ENCODE data around the gene HCFC1. TPM values are rescaled to one million over a fixed set of nuclear protein-coding genes. Genes with fewer than 3 reads are reported as not detected.

Gene HCFC1
- total and polyA plus RNA-seq, 9 of the 15 experiments (the other 6 are each of a cell fraction or from before 2014, with no cell fraction given): 2.8 to 133 (median 17.1) TPM

DNA sequence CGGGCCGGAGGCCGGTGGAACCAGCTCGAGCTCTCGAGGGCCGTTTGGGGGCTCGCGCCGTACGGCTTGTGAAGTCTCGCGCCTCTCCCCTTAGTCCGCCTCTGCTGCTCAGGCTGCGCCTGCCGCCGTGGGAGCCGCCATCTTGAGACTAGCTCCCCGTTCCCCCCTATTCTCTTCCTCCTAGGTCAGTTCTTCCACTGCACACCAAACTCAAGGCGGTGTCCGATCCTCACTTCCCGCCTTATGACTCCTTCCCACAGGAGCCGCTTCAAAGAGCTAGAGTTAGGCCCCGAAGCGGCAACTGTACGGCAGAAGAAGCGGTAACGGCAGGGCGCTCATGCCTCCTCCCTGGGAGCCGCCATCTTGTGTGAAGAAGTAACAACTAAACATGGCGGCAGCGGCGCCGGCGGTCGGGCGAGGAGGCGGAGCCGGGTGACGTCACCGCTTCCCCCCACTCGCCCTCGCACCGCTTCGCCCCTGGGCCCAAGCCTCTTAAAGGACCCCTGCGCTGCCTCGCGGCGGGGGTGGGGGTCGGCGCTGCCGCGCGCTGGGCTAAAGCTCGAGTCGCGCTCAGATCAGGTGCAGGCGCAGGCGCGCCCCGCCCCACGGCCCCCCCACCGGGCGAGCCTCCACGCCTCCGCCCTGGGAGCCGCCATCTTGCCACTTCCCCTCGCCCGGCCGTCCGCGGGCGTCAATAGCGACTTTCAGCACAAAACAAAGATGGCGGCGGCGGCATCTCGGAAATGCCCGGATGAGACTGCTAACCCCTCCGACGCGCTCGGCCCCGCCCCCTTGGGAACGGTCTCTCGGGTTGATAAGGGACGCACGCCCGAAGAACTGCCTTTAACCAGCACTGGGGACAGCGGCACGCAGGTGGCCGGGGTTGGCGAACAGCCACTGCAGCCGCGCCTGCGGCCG is at the start of gene HCFC1 (continued):
- TF ChIP-seq E2F3 (CRISPR knock-in tag; IDR thresholded peaks at IDR 0.05) (peak; percentile 68; the same call in 1 of the 2 replicates), KLF1 (tag; IDR thresholded peaks at IDR 0.05) (0 out of 2 replicates have a peak, but pooled peaks have one; percentile 19), TAF9B (IDR thresholded peaks at IDR 0.05; ENCODE audit: partially characterized antibody) (peak; percentile 83), FOXK2 (conservative IDR thresholded peaks at IDR 0.05 in 1 of 2, IDR thresholded peaks at IDR 0.05 in 1 of 2; ENCODE audit: low read depth in 2 of 2) (peak in 1 of 2 experiments; percentile 77; a peak in 3 of 4 replicates), ARNT (IDR thresholded peaks at IDR 0.05) (0 out of 4 replicates have a peak, but pooled peaks of 1 of the 2 experiments have one; percentile 15), ZBTB7A (IDR thresholded peaks at IDR 0.05; ENCODE audit: borderline replicate concordance, control insufficient read depth, low read depth, low read length) (peak; percentile 92), ELF1 (tag; IDR thresholded peaks at IDR 0.05) (peak; percentile 58; the same call in 1 of the 2 replicates), RERE (CRISPR knock-in tag; IDR thresholded peaks at IDR 0.05; ENCODE audit: borderline replicate concordance) (0 out of 2 replicates have a peak, but pooled peaks have one; percentile 60), MYNN (IDR thresholded peaks at IDR 0.05) (no peak), MYNN (CRISPR knock-in tag; IDR thresholded peaks at IDR 0.05) (no peak), GATAD2B (IDR thresholded peaks at IDR 0.05; ENCODE audit: borderline replicate concordance) (0 out of 2 replicates have a peak, but pooled peaks have one; percentile 25), AFF4 (CRISPR knock-in tag; IDR thresholded peaks at IDR 0.05) (peak; percentile 82; the same call in 1 of the 2 replicates)
- TF ChIP-seq, protein P1, sequence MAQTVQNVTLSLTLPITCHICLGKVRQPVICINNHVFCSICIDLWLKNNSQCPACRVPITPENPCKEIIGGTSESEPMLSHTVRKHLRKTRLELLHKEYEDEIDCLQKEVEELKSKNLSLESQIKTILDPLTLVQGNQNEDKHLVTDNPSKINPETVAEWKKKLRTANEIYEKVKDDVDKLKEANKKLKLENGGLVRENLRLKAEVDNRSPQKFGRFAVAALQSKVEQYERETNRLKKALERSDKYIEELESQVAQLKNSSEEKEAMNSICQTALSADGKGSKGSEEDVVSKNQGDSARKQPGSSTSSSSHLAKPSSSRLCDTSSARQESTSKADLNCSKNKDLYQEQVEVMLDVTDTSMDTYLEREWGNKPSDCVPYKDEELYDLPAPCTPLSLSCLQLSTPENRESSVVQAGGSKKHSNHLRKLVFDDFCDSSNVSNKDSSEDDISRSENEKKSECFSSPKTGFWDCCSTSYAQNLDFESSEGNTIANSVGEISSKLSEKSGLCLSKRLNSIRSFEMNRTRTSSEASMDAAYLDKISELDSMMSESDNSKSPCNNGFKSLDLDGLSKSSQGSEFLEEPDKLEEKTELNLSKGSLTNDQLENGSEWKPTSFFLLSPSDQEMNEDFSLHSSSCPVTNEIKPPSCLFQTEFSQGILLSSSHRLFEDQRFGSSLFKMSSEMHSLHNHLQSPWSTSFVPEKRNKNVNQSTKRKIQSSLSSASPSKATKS (CRISPR knock-in tag; IDR thresholded peaks at IDR 0.05): no peak
